Measurements from ENCODE around the gene GNA14. TPM values are rescaled to one million over a fixed set of nuclear protein-coding genes. Genes with fewer than 3 reads are reported as not detected.
A peak's percentile ranks its signal among the peaks of the same experiment; 100 is the strongest.

The GNA14 gene
- total RNA-seq, 1 experiment from 2014 or later: 1.2 TPM

- ChIA-PET POLR2A (ENCODE audit: unreplicated experiment) (no interaction called here), CTCF (no interaction called here)
- BruUV-seq (replicated peaks): no TSS peak
- H3K9me2 ChIP-seq (replicated peaks; ENCODE audit: low read length): no peaks in the 10 kb centered on the region
- intact Hi-C loops (cut with micrococcal nuclease): no loop called here
- ATAC-seq (no peak), DNase-seq (no peak)
- no peak overlapping the region for H3K4me3 ChIP-seq (ENCODE audit: low read length)
- no peaks in the 10 kb centered on the region for H3F3A ChIP-seq (ENCODE audit: low read length, unreplicated experiment)
- no peaks in the 10 kb centered on the region for H3K79me2 ChIP-seq (ENCODE audit: low read length)
- no peak overlapping the region for H3K27ac ChIP-seq (ENCODE audit: low read length)
- H3K9me3 ChIP-seq (ENCODE audit: low read length): no peaks in the 10 kb centered on the region
- H3K4me1 ChIP-seq (ENCODE audit: insufficient read depth, low read length): peaks cover 6% of the 10 kb centered on the region
- H2AFZ ChIP-seq (ENCODE audit: low read length): no peak overlapping the region
- no peak overlapping the region for H3K4me2 ChIP-seq (ENCODE audit: low read length)
- H3K27me3 ChIP-seq (ENCODE audit: low read length): no peaks in the 10 kb centered on the region
- no peak overlapping the region for H3K9ac ChIP-seq (ENCODE audit: low read length)
- H3K36me3 ChIP-seq (ENCODE audit: low read depth, low read length): no peaks in the 10 kb centered on the region
- H4K20me1 ChIP-seq (ENCODE audit: low read length): no peaks in the 10 kb centered on the region
- no peak for TF ChIP-seq EZH2phosphoT487 (IDR thresholded peaks at IDR 0.05; ENCODE audit: borderline replicate concordance, low read length)
- TF ChIP-seq, protein P1, sequence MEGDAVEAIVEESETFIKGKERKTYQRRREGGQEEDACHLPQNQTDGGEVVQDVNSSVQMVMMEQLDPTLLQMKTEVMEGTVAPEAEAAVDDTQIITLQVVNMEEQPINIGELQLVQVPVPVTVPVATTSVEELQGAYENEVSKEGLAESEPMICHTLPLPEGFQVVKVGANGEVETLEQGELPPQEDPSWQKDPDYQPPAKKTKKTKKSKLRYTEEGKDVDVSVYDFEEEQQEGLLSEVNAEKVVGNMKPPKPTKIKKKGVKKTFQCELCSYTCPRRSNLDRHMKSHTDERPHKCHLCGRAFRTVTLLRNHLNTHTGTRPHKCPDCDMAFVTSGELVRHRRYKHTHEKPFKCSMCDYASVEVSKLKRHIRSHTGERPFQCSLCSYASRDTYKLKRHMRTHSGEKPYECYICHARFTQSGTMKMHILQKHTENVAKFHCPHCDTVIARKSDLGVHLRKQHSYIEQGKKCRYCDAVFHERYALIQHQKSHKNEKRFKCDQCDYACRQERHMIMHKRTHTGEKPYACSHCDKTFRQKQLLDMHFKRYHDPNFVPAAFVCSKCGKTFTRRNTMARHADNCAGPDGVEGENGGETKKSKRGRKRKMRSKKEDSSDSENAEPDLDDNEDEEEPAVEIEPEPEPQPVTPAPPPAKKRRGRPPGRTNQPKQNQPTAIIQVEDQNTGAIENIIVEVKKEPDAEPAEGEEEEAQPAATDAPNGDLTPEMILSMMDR (conservative IDR thresholded peaks at IDR 0.05; ENCODE audit: low read depth, low read length): no peak
- TF ChIP-seq EZH2 (IDR thresholded peaks at IDR 0.05; ENCODE audit: low read length, unreplicated experiment): no peak
These were observed 3.1 kb upstream of the GNA14 start for GRCh38 chr9:77651203-77651602.

- Histone ChIP-seq H3K9me2 (replicated peaks; ENCODE audit: low read length) (no peaks in the 10 kb centered on the region), H4K20me1 (ENCODE audit: low read length) (no peaks in the 10 kb centered on the region), H3F3A (ENCODE audit: low read length, unreplicated experiment) (no peaks in the 10 kb centered on the region), H3K9ac (ENCODE audit: low read length) (peak overlapping the region; percentile 64), H3K9me3 (ENCODE audit: low read length) (no peaks in the 10 kb centered on the region), H2AFZ (ENCODE audit: low read length) (peak overlapping the region; percentile 97), H3K27me3 (ENCODE audit: low read length) (no peaks in the 10 kb centered on the region), H3K4me1 (ENCODE audit: insufficient read depth, low read length) (peaks cover 6% of the 10 kb centered on the region), H3K27ac (ENCODE audit: low read length) (peak overlapping the region; percentile 54), H3K79me2 (ENCODE audit: low read length) (no peaks in the 10 kb centered on the region), H3K36me3 (ENCODE audit: low read depth, low read length) (no peaks in the 10 kb centered on the region), H3K4me2 (ENCODE audit: low read length) (peak overlapping the region; percentile 90), H3K4me3 (ENCODE audit: low read length) (peak overlapping the region; percentile 71)
- intact Hi-C loops (cut with micrococcal nuclease): loop anchor here (1.0 to 2.0 kb wide), 7 partner anchors 60 to 216 kb away; no protein-coding TSS in a partner anchor
- ChIA-PET CTCF (interaction anchor here (0.6 to 2.2 kb wide), 7 partner anchors 60 to 216 kb away, joined by 3 to 11 read pairs (median 6); no protein-coding TSS in a partner anchor), POLR2A (ENCODE audit: unreplicated experiment) (interaction anchor here (0.6 kb wide), 1 partner anchor 60 kb away, joined by 3 read pairs; no protein-coding TSS in a partner anchor)
- ATAC-seq (peak; percentile 25), DNase-seq (peak; percentile 61)
- TF ChIP-seq EZH2 (IDR thresholded peaks at IDR 0.05; ENCODE audit: low read length, unreplicated experiment): no peak
- TF ChIP-seq, protein P1 (conservative IDR thresholded peaks at IDR 0.05; ENCODE audit: low read depth, low read length): peak; percentile 66
- no TSS peak for BruUV-seq (replicated peaks)
These were observed 1.1 kb upstream of the GNA14 start for GRCh38 chr9:77649109-77649812.

Measured in PC-3 (cell line).